EH (cell line): Measurements from ENCODE around the gene QSOX1.

Experiments used
- DNase-seq: peaks from one replicate; pipeline ENCODE4 v3.0.0-alpha.2; 2015; ENCODE audit warnings: low read depth

The QSOX1 gene

DNA sequence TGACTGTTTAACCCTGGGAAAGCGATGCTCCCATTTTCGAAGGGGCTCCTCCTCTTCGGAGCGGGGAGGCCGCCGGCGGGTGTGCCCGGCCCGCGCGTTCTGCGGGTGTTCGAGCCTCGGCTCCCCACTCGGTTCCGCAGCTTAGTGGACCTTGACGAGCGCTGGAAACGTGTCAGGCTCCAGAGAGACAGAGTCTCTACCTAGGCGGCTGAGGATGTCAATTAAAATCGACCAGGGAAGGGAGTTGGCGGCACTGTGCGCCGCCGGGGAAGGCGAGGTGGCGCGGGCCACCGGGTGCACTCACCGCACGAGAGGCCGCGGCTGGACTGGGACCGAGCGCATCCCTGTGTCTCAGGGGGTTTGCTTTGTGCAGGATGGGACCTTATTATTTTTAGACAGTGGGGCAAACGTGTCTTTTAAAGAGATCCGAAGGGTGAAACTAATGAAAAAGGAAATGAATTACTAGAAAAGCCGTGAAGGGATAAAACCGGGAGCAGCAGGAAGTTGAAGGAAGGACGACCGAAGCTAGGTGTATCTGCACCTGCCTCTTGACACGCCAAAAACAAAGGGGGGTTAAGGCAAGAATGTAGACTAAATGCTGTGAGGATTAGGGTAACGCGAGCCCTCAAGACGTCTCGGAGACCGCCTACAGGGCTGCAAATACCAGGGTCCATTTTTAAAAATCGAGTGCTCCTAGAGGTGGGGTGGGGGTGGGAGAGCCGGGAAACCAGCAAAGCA, 81.0 kb downstream of the QSOX1 start:
- no peak for DNase-seq

DNA sequence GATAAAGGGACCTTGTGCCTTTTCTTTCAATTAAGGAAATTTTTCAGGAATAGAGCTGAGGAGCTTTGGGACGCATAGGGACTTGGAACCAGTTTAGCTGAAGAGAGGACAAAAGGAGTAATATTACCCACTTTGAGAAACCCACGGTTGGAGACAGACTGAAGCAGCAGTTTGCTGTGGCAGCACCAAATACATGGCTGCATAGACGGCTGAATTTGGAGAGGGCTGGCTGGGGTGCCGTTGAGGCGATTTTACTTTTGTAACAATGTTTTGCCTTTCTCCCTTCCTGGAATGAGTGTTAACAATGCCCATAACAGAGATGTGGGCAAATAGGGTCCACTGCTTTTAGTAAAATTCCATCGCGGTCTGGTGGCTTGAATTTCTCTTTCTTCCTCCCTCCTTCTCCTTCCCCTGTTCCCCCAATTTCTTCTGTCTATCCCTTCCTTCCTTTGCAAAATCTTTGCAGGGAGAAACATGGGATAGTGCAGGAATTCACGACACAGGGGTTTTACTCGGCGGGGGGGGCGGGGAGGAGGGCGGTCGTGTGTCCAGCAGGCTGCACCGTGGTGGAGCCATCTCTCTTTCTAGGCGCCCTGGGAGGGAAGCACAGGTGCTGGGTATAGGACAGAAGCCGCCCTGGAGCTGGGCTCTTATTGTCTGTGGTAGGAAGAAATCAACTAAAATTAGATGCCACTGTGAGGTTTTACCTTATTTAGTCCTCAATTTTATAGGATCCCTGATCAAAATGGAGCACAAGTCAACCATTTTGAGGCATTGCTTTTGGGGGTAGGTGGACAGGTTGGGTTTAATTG, 82.2 kb downstream of the QSOX1 start:
- no peak for DNase-seq

DNA sequence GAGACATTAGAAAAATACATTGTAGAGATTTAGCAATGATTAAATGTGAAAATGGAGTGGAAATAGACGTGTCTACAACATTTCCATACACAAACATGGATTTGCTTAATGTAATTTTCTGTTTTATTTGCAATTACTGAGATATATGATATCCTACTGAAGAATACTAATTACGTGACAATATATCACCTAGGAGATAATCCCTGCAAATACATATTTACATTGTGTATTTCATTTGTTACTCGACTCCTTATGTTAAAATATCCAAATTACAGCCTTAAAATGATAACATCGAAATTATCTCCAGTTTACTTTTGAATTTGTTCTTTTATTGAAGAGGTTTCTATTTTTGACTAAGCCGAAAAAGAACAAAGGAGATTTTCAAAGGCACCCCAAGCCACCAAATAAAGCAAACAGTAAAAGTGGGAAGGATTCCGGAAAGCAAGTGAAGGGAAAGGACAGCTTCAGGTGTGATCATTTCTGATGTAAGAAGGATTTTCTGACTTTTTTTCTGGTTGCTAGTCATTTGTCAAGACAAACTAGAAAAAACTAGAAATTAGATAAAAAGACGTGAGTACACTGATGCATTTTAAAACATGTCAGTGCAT, 83.3 kb downstream of the QSOX1 start:
- DNase-seq = no peak

DNA sequence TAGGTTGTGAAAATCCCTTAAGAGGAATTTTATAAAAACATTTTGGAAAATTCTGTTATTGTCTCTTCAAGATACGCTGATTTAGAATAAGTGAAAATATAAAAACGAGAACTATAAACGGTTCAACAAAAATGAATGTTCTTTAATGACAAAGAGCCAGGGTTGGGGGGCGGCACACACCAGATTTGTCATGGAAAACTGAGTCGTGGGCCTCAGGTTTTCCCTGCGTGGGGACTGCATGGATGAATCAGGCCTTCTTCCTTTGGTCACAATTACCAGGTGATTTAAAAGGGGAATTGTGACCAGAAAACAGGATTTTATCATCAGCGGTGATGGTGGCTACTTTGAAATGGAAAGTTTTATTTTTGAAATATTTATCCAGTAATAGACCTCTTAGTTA, 84.0 kb downstream of the QSOX1 start:
- no peak for DNase-seq

DNA sequence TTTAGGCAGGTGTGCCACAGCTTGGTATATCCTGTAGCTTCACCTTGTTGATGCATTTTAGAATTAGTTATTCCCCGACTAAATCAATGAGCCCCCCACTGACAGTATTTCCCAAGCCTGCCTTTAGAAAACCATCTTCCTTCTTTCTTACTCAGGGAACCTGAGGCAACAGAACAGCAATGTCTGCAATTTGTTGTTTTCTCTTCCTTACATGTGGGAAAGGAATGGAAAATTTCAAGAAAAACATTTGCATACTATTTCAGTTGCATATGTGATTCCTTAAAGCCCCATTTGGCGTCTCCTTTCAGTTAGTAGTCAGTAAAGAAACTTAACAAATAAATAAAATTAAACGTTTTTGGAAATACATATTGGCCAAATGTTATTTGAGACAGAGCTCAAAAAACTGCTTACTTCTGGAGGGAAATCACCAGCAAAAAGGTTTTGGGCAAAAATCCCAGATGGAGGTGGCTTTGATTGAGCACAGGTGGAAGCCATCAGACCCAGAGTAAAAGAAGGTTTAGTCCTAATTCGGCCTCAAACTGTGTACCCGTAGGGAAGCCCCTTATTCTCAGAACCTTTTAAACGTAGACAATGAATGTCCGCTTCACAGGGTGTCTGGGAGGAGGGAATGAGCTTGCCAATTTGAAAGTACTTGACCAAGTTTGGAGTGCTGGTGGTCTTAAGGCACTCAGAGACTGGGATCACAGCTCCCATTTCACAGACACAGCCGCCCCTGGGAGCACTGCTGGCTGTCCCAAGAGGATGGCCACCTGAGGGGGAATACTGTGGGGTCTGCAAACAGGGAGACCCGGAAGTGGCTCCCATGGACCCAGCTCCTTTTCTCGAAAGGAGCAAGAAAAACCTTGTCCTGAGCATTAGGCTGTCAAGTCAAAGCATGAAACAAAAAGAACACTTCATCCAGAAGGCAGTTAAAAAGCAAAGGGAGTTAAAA, 84.8 kb downstream of the QSOX1 start:
- no peak for DNase-seq

DNA sequence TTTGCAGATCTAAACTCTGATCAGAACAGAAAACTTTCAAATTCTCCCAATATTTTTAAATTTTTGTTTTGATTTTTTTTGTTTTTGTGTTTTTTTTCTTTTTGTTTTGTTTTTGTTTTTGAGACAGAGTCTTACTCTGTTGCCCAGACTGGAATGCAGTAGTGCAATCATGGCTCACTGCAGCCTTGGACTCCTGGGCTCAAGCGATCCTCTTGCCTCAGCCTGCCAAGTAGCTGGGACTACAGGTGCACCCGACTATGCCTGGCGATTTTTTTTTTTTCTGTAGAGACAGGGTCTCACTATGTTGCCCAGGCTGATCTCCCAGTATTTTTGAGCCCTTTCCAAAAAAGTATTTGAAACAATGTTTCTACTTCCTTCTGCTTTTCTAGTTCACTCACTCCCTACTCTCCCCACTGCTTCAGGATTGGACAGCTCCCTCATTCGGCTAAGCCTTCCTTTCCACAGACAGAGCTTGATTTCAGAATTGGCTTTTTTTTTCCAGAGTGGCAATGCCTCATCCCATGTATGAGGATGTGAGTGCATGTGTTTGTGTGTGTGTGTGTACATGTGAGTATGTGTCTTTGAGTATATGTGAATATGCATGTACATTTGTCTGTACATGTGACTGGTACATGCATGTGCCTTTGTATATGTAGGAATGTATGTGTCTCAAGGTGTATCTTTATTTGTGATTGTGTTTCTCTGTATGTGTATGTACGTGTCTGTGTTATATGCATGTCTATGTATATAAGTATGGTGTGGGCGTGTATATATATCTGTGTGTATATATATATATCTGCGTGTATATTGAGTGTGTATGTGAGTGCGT, 87.3 kb downstream of the QSOX1 start:
- DNase-seq = peak; percentile 35

DNA sequence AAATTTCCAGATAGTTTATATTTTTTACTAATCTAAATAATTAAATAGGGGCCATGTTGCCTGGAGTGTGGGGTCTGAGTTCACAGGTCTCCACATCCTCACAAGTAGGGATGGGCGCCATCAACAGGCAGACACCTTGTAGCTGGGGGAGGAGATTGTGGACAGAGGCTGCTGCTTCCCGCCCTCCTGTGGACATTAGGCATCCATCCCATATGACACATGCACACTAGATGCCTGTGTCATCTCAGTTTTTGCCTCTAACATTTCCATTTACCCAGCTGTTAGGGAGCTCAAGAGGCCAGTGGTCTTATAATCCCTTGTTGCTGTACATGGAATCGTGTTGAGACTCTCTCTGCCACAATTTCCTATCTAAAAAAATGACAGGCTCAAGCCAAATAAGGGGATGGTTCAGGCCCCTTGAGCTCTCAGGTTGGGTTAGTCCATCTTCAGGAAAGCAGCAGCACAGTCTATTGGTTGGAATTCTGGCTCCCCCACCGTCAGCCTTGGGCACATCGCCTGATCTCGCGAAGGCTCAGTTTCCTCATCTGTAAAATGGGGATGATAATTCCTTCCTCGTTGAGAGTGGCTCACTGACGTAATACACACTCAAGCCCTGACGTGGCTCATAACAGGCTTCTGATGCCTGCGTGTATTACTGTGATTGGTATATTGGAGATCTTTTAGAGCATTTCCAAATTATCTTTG, 89.0 kb downstream of the QSOX1 start:
- no peak for DNase-seq

DNA sequence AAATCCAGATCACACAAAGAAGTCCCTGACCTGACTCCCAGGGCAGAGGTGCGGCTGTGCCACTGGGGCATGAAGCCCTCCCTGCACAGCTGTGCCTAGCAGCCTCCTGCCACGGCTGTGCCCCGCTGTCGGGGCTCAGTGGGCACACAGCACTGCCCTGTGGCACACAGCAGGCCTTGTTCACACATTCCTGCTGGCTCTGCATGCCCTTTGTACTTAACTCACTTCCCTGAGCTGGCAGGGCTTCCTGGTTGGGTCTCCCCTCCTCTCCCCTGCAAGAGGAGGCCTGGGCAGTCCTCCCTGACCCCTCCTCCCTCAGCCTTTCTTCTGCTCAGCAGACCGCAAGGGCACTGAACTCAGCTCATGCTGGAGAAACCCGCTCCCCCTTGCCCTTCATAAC, 90.2 kb downstream of the QSOX1 start:
- DNase-seq = no peak

DNA sequence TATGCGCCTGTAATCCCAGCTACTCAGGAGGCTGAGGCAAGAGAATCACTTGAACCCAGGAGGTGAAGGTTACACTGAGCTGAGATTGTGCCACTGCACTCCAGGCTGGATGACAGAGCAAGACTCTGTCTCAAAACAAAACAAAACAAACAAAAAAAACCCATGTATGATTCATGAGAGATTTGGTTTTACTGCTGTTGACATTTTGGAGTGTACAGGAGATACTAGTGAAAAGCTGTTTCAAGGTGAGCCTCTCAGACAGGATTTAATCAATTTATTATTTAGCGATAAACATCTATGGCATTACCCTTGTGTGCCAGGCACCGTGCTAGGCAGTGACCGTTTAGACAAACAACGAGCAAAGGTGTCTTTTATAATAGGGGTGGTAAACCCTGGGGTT, 91.9 kb downstream of the QSOX1 start:
- DNase-seq = no peak

DNA sequence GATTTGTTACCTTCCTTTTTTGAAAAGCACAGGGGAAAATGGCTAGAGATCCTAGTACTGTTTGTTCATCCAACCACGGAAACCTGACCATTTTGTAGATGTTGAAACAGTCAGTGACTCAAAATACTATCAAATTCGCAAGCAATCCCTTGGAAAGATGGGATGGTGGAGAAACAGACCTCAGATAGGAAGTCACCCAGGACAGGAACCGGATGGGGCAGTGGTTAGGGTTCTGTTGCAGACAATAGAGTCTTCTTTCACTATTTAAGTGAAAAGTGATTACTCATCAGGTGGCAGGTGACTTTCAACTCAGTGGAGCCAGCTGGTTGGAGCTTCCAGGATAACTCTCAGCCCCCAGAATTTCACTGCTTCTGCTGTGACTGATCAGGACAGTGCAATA, 92.4 kb downstream of the QSOX1 start:
- no peak for DNase-seq

DNA sequence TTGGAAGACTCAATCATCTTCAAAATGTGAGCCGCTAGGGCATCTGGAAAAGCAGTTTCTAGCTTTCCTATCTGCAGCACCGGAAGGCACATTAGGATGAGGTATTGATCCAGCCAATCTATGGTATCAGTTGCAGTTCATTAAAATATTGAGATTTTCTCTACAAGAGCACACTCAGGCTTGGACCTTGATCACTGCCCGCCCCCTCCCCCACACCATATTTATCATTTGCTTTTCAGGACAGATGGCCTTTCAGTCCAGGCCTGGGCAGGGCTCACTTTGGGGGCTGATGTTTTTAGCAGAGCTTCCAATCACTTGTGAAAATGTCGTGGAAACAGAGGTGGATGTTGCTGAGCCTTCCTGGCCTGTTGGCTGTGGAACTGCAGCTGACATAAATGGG, 92.9 kb downstream of the QSOX1 start:
- DNase-seq = no peak

DNA sequence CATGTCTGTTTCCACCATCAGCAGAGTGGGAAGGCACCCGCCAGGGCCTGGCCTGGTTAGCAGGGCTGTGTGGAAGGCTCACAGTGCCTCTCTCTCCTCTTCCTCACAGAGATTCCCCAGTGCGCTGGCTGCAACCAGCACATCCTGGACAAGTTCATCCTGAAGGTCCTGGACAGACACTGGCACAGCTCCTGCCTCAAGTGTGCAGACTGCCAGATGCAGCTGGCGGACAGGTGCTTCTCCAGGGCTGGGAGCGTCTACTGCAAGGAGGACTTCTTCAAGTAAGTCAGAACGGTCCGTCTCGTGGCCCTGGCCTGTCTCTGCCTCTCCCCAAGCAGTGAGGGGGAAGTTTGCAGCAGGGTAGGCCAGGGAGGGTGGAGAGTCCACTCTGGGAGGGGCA, 93.5 kb downstream of the QSOX1 start:
- no peak for DNase-seq

DNA sequence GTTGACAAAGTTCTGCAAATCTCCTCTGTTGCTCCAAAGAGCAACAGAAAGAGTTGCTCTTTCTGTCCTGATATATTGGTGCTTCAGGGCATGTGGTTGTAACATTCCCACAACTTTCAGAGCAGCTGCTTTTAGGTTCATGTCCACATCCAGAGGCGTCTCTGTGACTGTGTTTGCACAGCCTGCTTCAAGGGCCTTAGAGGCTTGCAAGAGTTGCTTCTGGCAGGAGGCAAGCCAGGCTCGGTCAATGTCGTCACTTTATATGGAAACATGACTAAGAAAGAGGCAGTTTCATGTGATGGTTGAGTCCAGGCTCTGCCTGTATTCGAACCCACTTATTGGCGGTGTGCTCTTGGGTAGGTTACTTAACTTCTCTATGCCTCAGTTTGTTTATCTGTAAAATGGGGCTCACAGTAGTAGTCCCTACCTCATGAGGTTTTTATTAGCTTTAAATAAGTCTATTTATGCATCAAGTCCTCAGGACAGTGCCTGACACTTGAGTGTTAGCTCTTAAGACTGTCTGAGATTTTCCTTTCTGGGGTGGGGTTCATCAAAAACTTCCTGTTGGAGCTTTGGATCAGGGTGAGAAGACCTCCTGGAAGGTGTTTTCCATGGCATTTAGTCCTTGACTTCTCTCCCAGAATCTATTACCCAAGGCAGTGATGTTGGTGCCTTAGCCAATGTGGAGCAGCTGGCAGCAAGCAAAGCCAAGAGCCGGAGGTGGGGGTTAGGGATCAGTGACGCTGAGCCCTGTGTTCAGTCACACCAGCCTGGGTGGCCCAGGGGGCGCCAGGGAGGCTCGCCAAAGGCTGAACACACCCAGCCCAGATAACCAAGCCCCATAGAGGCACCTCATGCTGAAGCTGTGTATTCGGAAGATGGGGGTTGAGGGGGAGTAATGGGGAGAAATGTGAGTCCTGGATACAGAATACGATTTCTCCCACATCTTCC, 94.3 kb downstream of the QSOX1 start:
- DNase-seq = no peak

DNA sequence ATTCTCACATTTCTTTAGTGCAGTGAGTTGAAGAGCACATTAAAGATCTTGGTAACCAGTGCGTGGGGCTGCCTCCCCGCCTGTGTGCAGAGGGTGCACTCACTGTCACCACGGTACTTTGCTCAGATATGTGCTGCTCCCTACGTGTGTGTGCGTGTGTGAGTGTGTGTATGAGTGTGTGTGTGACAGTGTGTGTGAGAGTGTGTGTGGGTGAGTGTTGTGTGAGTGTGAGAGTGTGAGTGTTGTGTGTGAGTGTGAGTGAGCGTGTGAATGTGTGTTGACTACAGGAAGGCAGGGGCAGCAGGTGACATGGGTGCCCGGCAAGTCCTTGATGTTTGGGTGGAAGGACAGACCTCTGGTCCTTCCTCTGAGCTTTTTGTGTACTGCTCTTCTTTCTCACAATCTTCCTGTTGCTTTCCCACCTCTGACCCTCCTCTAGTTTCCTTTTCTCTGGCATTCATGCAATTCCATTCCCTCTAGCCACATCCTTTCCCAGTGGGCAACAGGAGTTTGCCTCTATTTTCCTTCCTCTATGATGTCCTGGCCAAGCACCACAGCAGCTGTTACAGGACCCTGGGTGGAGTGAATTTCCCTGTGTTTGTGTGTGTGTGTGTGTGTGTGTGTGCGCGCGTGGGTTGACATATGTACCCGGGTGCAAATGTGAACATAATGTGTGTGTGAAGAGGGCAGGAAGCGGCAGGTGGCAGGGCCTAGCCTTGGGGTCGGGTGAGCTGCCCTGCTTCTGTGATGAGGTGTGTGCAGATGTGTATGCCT, 95.2 kb downstream of the QSOX1 start:
- peak; percentile 43 for DNase-seq

DNA sequence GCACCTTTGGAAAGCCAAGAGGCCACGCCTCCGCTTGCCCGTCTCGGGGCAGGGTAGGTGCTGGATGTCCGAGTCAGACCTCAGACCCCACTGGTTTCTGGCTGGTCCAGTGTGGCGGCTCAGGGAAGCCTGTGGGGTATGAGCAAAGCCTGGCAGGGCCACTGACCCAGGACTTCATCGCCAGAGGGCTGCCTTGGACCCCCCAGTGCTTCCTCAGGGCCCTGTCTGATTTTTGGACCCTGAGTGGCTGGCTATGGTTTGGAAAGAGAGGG, 95.8 kb downstream of the QSOX1 start:
- DNase-seq = no peak

DNA sequence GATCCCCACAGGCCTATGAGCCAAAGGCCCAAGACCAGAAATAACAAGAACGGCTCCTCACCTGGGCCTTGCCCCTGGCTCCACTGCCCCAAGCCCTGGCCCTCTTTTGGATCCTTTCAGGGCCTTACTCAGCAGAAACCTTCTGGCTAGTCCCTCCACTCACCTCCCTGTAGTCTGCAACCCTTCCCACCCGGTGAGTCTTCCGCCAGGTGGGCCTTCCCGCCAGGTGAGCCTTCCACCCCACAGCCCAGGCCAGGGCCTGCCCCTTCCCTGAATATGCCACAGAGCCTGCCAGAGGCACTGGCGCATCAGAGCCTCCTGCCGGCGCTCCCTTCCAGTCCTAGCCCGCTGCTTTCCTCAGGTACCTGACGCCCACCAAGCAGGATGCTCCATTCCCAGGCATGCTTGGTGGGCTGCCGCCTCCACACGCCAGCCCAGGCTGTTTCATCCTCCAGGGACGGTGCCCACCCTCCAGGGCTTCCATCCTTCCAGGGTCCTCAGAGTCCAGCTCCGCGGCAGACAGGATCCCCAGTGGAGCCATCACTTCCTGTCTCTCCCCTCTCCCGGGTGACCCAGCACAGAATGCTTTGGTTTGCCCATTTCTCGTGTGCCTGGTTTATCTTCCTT, 96.3 kb downstream of the QSOX1 start:
- DNase-seq = no peak

DNA sequence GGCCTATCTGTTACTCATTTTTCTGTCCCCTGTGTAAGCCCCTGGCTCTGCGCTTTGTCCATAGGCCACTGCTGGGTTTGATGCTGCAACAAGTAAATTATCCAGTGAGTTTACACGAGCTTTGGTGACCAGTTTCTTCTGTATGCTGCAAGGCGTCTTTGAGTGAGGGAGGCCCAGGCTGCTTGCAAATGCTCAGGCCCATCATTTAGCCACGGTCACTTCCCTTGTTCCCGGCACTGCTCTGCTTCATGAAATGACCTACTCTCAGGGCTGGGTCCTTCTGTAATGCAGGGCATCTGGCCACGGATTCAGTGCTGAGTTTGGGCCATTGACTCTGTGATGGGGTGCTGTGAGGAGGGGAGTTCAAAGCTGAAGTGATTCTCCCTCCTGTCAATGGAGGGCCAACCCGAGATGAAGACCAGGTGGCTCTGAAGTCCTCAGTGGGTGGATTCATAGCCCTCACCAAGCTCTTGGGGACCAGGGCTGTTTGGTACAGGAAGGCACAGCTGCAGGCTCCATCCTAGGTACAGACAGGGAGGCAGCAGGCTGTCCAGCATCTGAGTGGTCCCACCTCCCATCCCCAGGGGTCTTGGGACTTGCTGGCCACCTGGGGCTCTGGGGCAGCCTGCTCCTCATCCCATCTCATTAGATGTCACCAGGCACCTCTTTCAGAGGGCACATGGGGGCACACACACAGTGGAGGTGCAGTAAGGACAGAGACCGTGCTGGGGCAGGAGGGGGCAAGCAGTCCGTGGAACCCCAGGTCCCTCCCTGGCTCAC, 97.0 kb downstream of the QSOX1 start:
- DNase-seq = no peak
